Frontal cortex (tissue), 4 donors: ENCODE results near the gene HNF4A. TPM values are rescaled to one million over a fixed set of nuclear protein-coding genes. Genes with fewer than 3 reads are reported as not detected.

Source experiments
- DNase-seq, 2 donors: peaks; one replicate each; pipeline ENCODE4 v3.0.0; 2012; ENCODE audit warnings: low spot score in 2 of 2
- FAIRE-seq: peaks from 2 replicates; lab custom pipeline; 2012; peaks lifted over from hg19 to GRCh38; lab: Jason Lieb, UNC
- total RNA-seq: library from RNA; depleted of rRNA; stranded (reverse); fragments of >200 nt; gene quantifications from one replicate; pipeline ENCODE4 v1.2.3, GENCODE V29; 2014
- donor health status: control.
- donor health status: control.
- donor health status: control.

The HNF4A gene
- total RNA-seq, 1 donor from 2014 or later = not detected

GRCh38 chr20:44388466-44389023 lies 33.0 kb downstream of the HNF4A start:
- DNase-seq = peak in 1 of 2 donors; percentile 72
- no peak for FAIRE-seq

- FAIRE-seq (no peak), DNase-seq (no peak)
Measured at GRCh38 chr20:44389871-44390270, 34.4 kb downstream of the HNF4A start.

- DNase-seq = no peak
- no peak for FAIRE-seq
Measured at GRCh38 chr20:44390280-44390679, 34.8 kb downstream of the HNF4A start.

- no peak for DNase-seq
- FAIRE-seq = no peak
Measured at GRCh38 chr20:44392088-44392775, 36.7 kb downstream of the HNF4A start.

- FAIRE-seq (no peak), DNase-seq (no peak)
Measured at GRCh38 chr20:44392776-44393607, 37.5 kb downstream of the HNF4A start.

- no peak for FAIRE-seq
Measured at GRCh38 chr20:44393608-44394451, 38.3 kb downstream of the HNF4A start.

GRCh38 chr20:44394452-44394701 lies 38.9 kb downstream of the HNF4A start:
- DNase-seq = no peak
- FAIRE-seq = no peak

More at GRCh38 chr20:44393608-44394451, 38.3 kb downstream of the HNF4A start:
- DNase-seq = no peak

GRCh38 chr20:44394702-44395460 lies 39.4 kb downstream of the HNF4A start:
- FAIRE-seq (no peak), DNase-seq (no peak)

- DNase-seq (no peak), FAIRE-seq (no peak)
Measured at GRCh38 chr20:44395461-44396340, 40.2 kb downstream of the HNF4A start.

GRCh38 chr20:44396369-44397130 lies 41.1 kb downstream of the HNF4A start:
- no peak for DNase-seq
- FAIRE-seq = no peak

GRCh38 chr20:44398335-44398734 lies 42.8 kb downstream of the HNF4A start:
- no peak for DNase-seq
- FAIRE-seq = no peak

GRCh38 chr20:44399446-44399845 lies 43.9 kb downstream of the HNF4A start:
- FAIRE-seq (no peak), DNase-seq (no peak)

GRCh38 chr20:44400671-44400969 lies 45.1 kb downstream of the HNF4A start:
- FAIRE-seq (no peak), DNase-seq (no peak)

GRCh38 chr20:44400970-44401769 lies 45.7 kb downstream of the HNF4A start:
- DNase-seq (no peak), FAIRE-seq (no peak)

- DNase-seq (no peak), FAIRE-seq (no peak)
Measured at GRCh38 chr20:44401770-44402390, 46.4 kb downstream of the HNF4A start.

- DNase-seq (no peak), FAIRE-seq (no peak)
Measured at GRCh38 chr20:44402391-44403193, 47.1 kb downstream of the HNF4A start.
